Ureter (tissue), 1 donor: ENCODE results near the gene USP11. TPM values are rescaled to one million over a fixed set of nuclear protein-coding genes. Genes with fewer than 3 reads are reported as not detected.

Experiments
- DNase-seq: peaks from one replicate; pipeline ENCODE4 v3.0.0-alpha.2; 2020; ENCODE audit warnings: low spot score
- total RNA-seq: library from RNA; stranded (reverse); gene quantifications from one replicate; pipeline ENCODE4 v1.2.4, GENCODE V29; 2023
- donor health status: DM: yes; HTN: yes; CAD: no.

The USP11 gene
- total RNA-seq: 108 TPM

DNA sequence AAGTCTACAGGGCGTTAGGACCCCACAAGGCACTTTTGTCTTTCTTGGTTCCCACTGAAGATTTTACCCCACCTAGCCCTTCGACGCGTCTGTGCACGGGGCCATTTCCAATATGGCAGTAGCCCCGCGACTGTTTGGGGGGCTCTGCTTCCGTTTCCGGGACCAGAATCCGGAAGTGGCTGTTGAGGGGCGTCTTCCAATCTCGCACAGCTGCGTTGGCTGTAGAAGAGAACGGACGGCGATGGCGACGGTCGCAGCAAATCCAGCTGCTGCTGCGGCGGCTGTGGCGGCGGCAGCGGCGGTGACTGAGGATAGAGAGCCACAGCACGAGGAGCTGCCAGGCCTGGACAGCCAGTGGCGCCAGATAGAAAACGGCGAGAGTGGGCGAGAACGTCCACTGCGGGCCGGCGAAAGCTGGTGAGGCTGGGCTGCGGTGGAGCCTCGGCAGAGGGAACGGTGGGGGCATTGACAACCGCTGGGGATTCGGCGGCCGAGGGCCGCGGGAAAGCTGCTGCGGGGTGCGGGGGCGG is at the start of gene USP11:
Gene USP11 (plus strand): TSS at position 207 of the 530 bp plus-strand sequence. CDS start 35 bp downstream, at position 242.
- peak; percentile 68 for DNase-seq

DNA sequence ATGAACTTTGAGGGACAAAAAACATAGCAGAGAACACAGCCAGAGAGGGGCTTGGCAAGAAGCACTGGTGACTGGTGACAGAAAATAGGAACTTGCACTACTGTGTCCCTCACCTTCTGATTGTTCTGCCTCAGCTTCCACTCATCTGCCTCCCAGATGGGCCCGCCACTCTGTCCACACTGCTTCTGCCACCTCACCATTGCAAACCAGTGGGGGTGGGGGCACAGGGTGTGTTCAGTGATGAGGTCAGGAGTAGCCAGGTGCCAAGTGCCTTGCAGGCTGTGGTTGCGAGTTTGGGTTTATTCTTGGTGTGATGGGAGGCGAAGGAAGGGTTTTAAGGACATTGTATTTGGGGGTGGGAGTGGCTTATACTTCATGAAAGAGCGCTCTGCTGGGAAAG is 48.3 kb upstream of the USP11 start:
- no peak for DNase-seq

DNA sequence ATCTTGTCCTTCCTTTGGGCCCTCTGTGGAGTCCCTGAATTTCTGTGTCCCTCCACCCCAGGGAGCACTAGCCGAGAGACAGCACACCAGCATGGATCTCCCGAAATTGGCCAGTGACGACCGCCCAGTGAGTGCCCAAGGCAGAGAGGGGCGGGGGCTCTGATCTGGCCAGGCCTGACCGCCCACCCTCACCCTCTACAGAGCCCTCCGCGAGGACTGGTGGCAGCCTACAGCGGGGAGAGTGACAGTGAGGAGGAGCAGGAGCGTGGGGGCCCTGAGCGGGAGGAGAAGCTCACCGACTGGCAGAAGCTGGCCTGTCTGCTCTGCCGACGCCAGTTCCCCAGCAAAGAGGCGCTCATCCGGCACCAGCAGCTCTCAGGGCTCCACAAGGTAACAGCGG is 47.6 kb upstream of the USP11 start:
- DNase-seq: no peak

DNA sequence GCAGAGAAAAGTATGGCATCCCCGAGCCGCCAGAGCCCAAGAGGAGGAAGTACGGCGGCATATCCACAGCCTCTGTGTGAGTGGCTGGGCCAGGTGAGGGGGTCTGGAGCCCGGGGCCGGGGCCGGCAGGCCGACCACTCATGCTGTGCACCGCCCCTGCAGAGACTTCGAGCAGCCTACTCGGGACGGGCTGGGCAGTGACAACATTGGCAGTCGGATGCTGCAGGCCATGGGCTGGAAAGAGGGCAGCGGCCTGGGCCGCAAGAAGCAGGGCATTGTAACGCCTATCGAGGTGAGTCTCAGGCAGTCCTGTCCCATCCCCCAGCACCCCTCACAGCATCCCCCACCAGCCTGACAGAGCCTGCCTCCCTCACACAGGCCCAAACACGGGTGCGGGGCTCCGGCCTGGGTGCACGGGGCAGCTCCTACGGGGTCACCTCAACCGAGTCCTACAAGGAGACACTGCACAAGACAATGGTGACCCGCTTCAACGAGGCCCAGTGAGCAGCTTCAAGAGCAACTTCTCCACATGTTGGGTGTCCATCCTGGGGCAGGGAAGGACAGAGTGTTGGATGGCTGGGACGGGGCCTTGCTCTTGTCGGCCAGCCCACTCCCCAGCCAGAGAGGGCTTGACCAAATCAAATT is 46.6 kb upstream of the USP11 start:
- no peak for DNase-seq

DNA sequence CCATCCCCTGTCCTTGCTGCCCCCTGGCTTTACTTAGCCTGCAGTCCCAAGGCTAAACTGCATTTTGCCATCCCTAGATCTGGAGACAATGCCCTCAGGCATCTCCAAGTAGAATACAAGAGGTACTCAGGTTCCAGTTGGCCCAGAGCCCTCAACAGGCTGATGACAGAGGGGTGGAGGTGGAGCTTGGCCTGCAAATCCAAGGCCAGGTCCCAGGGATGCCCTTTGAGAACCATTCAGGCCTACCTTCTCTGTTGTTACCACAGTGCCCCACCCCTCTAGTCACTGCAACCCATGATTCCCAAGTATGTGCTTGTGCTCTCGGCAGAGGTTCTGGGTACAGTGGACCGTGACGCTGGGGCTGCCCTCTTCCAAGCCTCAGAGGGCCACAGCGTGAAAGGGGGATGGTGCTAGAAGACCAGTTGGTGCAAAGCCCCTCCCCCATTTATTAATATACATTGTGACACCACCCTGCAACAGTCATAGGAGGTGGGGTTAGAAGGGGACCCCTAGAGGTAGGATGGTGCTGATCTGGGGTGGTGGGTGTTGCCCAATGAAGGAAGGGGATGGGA is 45.6 kb upstream of the USP11 start:
- DNase-seq: no peak

DNA sequence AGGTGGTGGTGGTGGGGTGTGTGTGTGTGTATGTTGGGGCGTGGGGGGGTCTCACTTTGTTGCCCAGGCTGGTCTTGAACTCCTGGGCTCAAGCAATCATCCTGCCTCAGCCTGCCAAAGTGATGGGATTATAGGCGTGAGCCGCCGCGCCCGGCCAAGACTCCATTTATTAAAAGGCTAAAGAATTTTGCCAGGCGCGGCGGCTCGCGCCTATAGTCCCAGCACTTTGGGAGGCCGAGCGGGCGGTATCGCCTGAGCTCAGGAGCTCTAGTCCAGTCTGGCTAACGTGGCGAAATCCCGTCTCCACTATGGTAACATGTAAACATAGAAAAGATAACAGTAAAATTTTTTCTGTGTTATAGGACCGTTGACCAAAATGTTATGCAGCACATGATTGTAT is 42.9 kb upstream of the USP11 start:
- no peak for DNase-seq

DNA sequence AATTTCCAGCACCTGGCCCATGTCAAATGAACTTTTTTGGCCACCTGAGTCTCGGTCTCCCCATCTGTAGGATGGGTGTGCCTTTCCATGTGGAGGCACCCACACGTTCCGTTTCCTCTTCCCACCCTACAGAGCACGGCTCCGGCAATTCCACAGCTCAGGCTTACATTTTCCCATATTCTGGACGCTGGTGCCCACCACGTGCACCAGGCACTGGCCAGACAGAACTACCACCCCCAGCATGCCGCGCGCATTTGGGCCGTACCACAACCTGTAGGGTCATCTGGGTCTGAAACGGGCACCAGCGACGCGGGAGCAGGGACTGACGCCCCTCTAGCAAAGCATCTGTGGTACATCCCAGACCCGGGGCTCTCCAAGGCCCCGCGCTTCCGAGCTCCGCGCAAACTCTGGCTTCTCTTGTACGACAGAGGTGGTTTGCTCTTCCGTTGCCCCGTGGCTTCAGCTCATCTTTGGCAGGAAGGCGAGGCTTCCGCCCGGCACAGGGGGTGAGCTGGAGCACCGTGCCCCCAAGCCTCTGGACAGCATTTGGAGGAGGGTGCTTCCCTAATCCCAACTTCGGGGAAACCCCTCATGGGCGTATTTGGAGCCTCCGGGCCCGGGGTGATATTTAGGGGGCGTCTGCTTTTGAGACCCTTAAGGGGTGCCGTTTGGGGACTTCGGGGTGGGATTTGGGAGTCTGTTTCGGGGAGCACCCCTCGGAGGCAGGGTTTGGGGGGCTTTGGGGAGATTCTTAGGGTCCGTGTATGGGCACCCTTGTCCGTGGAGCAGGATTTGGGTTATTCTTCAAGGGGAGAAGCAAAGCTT is 42.2 kb upstream of the USP11 start:
- peak; percentile 83 for DNase-seq

DNA sequence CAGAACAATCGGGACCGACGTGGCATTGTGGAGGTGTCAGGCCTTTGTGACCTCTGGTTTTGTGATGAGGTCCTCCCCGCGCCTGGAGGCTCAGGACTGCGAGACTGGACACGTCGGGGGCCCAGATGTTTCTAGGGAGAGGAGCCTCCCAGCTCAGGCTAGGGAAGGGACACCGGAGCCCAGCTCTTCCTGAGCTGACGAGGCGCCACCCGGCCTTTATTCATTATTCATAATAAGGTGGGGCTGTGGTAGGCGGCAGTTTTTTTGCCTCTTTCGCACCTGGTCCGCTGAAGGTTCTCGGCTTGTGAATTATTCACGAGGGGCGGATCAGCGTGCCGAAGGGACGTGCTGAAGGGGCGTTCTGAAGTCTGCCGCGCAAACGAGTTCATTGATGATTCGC is 41.5 kb upstream of the USP11 start:
- DNase-seq: no peak

DNA sequence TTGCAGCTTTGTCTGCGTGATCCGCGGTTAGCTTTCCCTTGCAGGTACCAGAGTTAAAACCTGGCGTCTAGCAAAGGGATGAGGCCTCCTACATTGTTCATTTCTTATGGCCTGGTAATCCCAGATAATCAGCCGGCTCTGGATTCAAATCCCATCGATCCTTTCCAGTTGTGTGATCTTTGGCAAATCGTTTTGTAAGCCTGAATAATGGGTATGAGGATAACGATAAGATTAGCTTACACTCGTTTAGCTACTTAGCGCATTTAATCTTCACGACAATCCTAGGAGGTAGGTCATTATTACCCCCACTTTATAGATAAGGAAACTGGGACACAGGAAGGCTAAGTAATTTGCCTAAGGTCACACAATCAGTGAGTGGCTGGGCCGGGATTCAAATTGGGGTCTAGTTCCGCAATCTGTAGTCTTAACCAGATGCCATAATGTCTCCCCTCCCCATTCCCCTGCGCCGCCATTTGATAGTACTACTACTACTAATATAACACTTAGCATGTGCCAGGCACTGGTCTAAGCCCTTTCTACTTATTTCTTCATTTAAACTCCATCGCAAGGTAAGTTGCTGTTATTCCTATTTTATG is 40.9 kb upstream of the USP11 start:
- no peak for DNase-seq

DNA sequence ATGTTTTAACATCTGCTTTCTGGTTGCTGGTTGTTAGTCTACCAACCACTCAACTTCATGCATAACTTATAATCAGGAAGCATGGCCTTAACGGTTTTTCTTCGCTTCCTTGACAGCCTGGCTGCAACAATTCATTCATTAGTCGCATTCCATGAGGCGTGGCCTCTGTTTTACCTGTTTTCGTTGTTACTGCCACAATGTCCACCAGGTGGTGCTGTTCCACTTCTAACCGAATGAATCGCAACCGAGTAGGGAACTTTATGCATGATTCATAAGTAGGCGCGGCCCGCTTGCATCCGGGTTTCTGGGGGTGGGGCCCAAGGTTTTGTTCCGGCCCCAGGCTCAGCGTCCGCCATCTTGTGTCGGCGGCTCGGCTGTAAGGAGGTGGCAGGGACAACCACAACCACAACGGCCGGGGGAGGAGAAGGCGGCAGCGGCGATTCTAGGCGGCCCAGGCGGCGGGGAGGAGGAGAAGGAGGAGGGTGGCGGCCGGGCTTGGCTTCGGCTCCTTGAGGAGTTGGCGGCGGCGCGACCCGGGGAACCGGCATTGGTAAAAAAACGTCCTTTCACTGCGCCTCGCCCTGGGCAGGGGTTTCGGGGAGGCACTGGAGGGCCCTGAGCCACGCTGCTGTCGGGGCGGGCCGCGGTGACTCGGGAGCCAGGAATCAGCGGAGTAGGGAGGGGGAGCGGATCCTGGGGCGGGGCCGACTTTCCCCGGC is 39.2 kb upstream of the USP11 start, which contains the start of gene UBA1:
Gene UBA1 (plus strand): TSS at position 355 of the 719 bp plus-strand sequence. CDS start 4,974 bp downstream, outside the sequence.
- peak; percentile 99 for DNase-seq

DNA sequence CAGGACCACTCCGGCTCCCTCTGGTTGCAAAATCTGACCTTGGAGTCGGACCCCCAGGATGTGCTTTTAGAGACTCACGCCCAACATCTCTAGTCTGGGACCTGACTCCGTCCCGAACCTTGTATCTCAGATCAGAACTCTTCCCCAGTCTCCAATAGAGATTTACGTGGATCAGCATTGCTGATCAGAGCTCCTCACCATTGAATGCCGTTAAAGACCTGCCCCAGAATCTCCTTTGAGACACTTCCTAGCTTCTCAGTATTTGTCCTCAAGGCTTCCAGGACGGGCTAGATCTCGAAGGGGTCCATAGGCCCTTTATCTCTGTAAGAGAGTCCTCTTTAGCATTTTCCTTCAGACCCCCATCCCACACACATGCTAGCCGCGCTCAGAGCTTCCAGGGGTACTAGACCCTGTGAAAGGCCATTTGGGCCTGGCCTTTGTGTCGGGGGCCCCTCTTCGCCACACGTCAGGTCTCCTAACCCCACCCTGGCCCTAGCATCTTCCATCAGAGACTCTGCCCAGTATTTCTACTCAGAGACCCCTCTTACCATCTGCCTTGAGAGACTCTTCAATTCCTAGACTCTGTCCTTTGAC is 38.5 kb upstream of the USP11 start:
- DNase-seq: no peak

DNA sequence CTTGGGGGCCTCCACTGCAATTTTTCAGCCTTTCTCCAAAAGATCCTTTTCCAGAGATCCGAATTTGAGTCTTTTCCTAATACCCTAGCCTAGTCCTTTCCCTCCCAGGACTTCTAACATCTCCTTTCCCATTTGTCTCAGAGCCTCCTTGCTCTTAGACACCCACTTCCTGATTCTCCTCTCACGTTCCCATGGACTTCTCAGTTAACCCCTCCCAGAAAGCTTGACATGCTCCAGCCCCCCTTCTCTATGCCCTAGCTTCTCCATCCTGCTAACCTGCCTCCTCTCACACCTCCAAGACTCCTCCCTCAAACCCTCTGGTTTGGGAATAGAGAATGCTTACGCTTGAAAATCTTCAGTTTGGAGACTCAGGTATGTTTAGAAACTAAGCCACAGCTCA is 36.7 kb upstream of the USP11 start:
- DNase-seq: no peak

DNA sequence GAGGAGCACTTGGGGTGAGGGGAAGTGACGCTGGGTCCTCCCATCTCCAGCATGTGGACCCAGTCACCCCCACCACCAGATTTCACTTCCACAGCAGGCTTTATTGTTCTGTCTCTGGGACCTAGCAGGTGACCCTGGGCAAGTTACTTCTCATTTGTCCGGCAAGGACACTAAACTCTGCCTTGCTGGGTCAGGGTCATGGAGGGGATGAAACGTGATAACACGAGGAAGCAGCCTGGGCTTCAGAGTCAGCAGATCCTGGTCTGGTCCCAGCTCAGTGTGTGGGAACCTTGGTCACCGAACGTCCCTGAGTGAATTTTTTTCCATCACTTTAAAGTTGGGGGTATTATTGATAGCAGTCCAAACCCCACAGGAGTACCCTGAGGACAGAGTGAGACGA is 35.3 kb upstream of the USP11 start:
- no peak for DNase-seq

DNA sequence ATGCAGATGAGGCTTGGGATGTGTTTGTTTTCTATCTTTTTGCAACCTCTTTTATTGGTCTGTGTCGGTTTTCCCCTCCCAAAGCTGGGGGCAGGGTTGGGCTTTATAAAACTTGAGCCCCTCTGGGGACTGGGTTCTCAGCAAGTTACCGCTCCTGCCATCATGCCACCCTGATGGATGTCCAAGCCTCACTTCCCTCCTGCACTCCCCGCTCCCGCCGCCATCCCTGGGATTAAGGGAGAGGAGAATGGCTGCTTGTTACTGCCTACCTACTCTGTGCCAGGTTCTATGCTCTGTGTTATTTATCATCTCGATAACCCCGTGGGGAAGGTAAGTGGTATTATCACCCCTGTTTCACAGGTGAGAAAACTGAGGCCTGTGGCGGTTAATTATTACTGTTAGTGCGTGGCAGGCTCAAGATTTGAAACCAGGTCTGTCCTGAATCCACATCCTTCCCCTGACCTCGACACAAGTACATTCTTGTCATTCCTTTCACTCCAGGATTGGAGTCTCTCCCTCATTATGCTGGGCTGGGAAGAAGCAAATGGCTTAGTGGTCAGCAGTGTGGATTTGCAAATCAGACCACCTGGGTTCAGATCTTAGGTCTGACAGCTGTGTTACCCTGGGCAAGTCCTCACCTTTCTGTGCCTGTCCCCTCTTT is 34.7 kb upstream of the USP11 start:
- no peak for DNase-seq

DNA sequence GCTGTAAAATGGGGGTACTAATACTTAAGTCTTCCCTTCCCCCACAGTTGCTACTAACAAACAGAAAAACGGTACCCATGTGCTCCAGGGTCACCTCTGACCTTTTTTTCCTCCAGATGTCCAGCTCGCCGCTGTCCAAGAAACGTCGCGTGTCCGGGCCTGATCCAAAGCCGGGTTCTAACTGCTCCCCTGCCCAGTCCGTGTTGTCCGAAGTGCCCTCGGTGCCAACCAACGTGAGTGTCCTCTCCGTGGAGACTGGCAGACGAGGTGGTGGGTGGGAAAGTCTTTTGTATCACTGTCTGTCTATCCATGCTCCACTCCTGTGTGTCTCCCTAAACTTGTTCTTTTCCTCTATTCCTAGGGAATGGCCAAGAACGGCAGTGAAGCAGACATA is 34.1 kb upstream of the USP11 start:
- DNase-seq: no peak

DNA sequence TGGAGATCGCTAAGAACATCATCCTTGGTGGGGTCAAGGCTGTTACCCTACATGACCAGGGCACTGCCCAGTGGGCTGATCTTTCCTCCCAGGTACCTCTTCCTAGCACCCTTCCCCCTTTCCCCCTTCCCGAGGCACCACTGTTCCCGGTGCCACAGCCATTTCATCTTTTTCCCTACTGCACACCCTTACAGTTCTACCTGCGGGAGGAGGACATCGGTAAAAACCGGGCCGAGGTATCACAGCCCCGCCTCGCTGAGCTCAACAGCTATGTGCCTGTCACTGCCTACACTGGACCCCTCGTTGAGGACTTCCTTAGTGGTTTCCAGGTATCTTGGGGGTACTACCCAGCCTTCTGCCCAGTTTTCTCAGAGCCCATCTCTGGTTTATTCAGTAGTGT is 33.5 kb upstream of the USP11 start:
- no peak for DNase-seq

DNA sequence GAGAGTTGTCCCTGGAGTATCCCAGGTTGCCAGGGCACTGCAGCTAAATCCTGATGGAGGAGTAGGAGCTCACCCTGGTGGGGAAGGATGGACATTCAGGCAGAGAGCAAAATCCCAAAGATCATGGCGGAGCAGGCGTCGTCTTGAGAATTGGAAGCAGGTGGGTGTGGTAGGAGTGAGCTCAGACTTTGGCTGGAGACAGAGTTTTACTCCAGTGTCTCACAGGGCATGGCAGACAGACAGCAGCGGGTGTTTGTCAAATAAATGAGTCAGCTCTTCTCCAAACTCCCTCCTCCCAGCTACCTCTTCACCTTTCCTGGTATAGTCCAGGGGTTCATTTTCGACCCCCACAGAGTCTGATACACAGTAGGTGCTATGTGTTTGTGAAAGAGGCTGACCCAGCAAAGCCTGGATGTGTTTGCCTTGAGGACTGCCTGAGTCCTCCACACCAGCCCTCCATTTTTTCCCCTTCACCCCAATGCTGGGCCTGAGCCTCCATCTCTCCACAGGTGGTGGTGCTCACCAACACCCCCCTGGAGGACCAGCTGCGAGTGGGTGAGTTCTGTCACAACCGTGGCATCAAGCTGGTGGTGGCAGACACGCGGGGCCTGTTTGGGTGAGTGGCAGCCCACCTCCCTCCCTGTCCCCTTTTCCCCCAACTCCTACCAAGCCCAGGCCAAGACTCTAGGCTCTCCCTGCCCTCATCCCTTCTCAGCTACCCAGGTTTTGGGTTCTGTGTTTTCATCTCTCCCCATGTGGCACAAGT is 32.2 kb upstream of the USP11 start:
- no peak for DNase-seq

DNA sequence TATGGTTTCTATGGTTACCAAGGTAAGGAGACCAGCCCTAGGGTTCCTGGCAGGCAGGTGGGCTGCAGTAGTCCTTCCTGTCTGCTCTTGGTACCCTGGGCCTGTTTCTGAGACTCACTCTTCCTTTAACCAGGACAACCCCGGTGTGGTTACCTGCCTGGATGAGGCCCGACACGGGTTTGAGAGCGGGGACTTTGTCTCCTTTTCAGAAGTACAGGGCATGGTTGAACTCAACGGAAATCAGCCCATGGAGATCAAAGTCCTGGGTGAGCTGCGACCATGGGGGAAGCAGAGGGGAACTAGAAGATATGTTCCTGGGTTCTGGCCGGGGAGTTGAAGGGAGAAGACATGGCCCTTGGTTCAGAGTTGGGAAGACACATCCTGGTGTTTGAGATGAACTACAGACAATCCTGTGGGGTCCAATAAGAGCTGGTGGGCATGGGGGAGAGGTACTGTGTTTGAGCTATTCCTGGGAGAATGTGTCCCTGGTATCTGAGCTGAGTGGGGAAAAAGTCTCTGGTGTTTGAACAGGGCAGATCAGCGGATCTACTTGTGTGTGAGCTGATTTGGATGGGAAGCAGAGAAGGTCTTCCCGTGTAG is 31.4 kb upstream of the USP11 start:
- DNase-seq: no peak

DNA sequence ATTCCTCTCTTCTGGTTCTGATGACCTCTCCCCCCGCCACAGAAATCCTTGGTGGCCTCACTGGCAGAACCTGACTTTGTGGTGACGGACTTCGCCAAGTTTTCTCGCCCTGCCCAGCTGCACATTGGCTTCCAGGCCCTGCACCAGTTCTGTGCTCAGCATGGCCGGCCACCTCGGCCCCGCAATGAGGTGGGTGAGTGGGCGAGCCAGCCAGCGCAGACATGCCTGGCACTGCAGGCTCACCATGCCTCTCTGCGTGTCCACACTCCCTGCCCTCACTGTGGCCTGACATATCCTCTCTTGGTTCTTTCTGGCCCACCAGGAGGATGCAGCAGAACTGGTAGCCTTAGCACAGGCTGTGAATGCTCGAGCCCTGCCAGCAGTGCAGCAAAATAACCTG is 30.5 kb upstream of the USP11 start:
- DNase-seq: no peak

DNA sequence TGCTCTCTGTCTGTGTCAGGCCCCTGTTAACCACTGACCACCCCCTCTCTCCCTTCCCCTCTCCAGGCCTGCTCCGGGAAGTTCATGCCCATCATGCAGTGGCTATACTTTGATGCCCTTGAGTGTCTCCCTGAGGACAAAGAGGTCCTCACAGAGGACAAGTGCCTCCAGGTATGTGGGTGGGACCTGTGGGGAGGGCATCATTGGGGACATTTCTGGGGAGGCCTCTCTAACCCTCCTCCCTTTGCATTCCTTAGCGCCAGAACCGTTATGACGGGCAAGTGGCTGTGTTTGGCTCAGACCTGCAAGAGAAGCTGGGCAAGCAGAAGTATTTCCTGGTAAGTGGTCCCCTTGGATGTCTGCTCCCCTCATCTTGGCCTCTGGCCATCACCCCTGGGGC is 29.9 kb upstream of the USP11 start:
- no peak for DNase-seq
